Subcutaneous adipose tissue (tissue), 4 donors: ENCODE data around the gene APOM. TPM values are rescaled to one million over a fixed set of nuclear protein-coding genes. Genes with fewer than 3 reads are reported as not detected.

ENCODE experiments used
- total RNA-seq, 4 donors: library from RNA; depleted of rRNA; stranded (reverse); fragments of >200 nt; gene quantifications; one replicate each; pipeline ENCODE4 v1.1.0, GENCODE V29; 2016
- TF ChIP-seq, protein P1 (sequence below): fragments of 450-650 bp; IDR thresholded peaks from one replicate; pipeline ENCODE4 v1.5.1; 2016; ENCODE audit warnings: low read depth, mild to moderate bottlenecking, control low read depth, antibody characterized with exemption, moderate library complexity

Gene APOM
- total RNA-seq, 4 donors from 2014 or later: 1.5 to 4.4 (median 3.1) TPM

GRCh38 chr6:31660381-31661261 lies 4.9 kb downstream of the APOM start, which contains the start of gene C6orf47:
C6orf47 (minus strand) TSS chr6:31660778; CDS start chr6:31659947, 831 bp downstream.
- TF ChIP-seq, protein P1, sequence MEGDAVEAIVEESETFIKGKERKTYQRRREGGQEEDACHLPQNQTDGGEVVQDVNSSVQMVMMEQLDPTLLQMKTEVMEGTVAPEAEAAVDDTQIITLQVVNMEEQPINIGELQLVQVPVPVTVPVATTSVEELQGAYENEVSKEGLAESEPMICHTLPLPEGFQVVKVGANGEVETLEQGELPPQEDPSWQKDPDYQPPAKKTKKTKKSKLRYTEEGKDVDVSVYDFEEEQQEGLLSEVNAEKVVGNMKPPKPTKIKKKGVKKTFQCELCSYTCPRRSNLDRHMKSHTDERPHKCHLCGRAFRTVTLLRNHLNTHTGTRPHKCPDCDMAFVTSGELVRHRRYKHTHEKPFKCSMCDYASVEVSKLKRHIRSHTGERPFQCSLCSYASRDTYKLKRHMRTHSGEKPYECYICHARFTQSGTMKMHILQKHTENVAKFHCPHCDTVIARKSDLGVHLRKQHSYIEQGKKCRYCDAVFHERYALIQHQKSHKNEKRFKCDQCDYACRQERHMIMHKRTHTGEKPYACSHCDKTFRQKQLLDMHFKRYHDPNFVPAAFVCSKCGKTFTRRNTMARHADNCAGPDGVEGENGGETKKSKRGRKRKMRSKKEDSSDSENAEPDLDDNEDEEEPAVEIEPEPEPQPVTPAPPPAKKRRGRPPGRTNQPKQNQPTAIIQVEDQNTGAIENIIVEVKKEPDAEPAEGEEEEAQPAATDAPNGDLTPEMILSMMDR: no peak

- TF ChIP-seq, protein P1: no peak
These were observed 5.8 kb downstream of the APOM start for GRCh38 chr6:31661262-31662123.

GRCh38 chr6:31662124-31662723 lies 6.5 kb downstream of the APOM start:
- TF ChIP-seq, protein P1: no peak

- TF ChIP-seq, protein P1: no peak
These were observed 7.6 kb downstream of the APOM start for GRCh38 chr6:31663126-31663960.

GRCh38 chr6:31663961-31664789 lies 8.5 kb downstream of the APOM start:
- TF ChIP-seq, protein P1: no peak
